Loucy (cell line): ENCODE data around the gene ZNF423.

Source experiments
- H2AFZ ChIP-seq: fragments of 200-600 bp; sonication (generic); 2 replicates; pipeline ENCODE4 v1.6.0; 2016; ENCODE audit warnings: antibody characterized with exemption, mild to moderate bottlenecking, low read length, moderate library complexity
- H3F3A ChIP-seq: fragments of 200-600 bp; 2 replicates; pipeline ENCODE4 v1.6.0; 2016; ENCODE audit warnings: antibody characterized with exemption, low read depth, mild to moderate bottlenecking
- H3K27me3 ChIP-seq: fragments of 200-600 bp; sonication (generic); 2 replicates; pipeline ENCODE4 v1.6.1; 2014; ENCODE audit warnings: low read length, mild to moderate bottlenecking; ENCODE audit not compliant: insufficient read depth, poor library complexity, severe bottlenecking
- H3K36me3 ChIP-seq: fragments of 200-600 bp; sonication (generic); 2 replicates; pipeline ENCODE4 v1.6.1; 2016; ENCODE audit warnings: low read length; ENCODE audit not compliant: insufficient read depth
- H3K4me1 ChIP-seq: fragments of 200-600 bp; sonication (generic); 2 replicates; pipeline ENCODE4 v1.5.1; 2014; ENCODE audit warnings: low read length, mild to moderate bottlenecking; ENCODE audit not compliant: insufficient read depth, poor library complexity, severe bottlenecking
- H3K4me2 ChIP-seq: fragments of 200-600 bp; sonication (generic); 2 replicates; pipeline ENCODE4 v1.6.0; 2014; ENCODE audit warnings: antibody characterized with exemption, low read length, low read depth, mild to moderate bottlenecking; ENCODE audit not compliant: poor library complexity, severe bottlenecking
- H3K4me3 ChIP-seq: fragments of 200-600 bp; sonication (generic); 2 replicates; pipeline ENCODE4 v1.5.1; 2014; ENCODE audit warnings: low read length, mild to moderate bottlenecking, mixed read lengths; ENCODE audit not compliant: poor library complexity, severe bottlenecking
- H3K79me2 ChIP-seq: fragments of 200-600 bp; sonication (generic); 2 replicates; pipeline ENCODE4 v1.6.1; 2014; ENCODE audit warnings: low read length; ENCODE audit not compliant: insufficient read depth
- H3K9ac ChIP-seq: fragments of 200-600 bp; sonication (generic); 2 replicates; pipeline ENCODE4 v1.6.0; 2014; ENCODE audit warnings: mild to moderate bottlenecking, low read depth, low read length, moderate library complexity; ENCODE audit not compliant: poor library complexity, severe bottlenecking
- H3K9me2 ChIP-seq: fragments of 200-600 bp; sonication (generic); replicated peaks from 2 replicates; pipeline ENCODE4 v1.6.1; 2016; ENCODE audit warnings: low read depth, low read length, mixed read lengths
- H3K9me3 ChIP-seq: fragments of 200-600 bp; sonication (generic); 2 replicates; pipeline ENCODE4 v1.6.1; 2014; ENCODE audit warnings: mild to moderate bottlenecking, antibody characterized with exemption, low read length, low read depth; ENCODE audit not compliant: insufficient read depth
- H4K20me1 ChIP-seq: fragments of 200-600 bp; sonication (generic); 2 replicates; pipeline ENCODE4 v1.6.0; 2014; ENCODE audit warnings: antibody characterized with exemption, low read length, mild to moderate bottlenecking; ENCODE audit not compliant: insufficient read depth, poor library complexity, severe bottlenecking
- CTCF ChIP-seq: fragments of 200-600 bp; sonication (generic); conservative IDR thresholded peaks from 2 replicates; pipeline ENCODE4 v1.5.1; 2014; ENCODE audit warnings: mild to moderate bottlenecking, antibody characterized with exemption, low read length
- EZH2phosphoT487 ChIP-seq: fragments of 200-600 bp; IDR thresholded peaks from 2 replicates; pipeline ENCODE4 v1.6.1; 2018; ENCODE audit warnings: antibody characterized with exemption, mild to moderate bottlenecking, moderate library complexity, borderline replicate concordance

Gene ZNF423

GRCh38 chr16:49547448-49547847 lies 308.5 kb downstream of the ZNF423 start:
- TF ChIP-seq CTCF, result no peak
- H3K4me2 ChIP-seq, result no peak overlapping the region
- H2AFZ ChIP-seq, result no peak overlapping the region
- no peaks in the 10 kb centered on the region for H3K36me3 ChIP-seq
- H3K4me3 ChIP-seq, result no peak overlapping the region
- no peaks in the 10 kb centered on the region for H3K9me3 ChIP-seq
- no peaks in the 10 kb centered on the region for H3K27me3 ChIP-seq
- H3K4me1 ChIP-seq, result peaks cover 12% of the 10 kb centered on the region
- no peaks in the 10 kb centered on the region for H3F3A ChIP-seq
- no peaks in the 10 kb centered on the region for H3K9me2 ChIP-seq
- H4K20me1 ChIP-seq, result no peaks in the 10 kb centered on the region
- H3K79me2 ChIP-seq, result no peaks in the 10 kb centered on the region
- no peak overlapping the region for H3K9ac ChIP-seq

- Histone ChIP-seq H3K4me2 (no peak overlapping the region), H3K79me2 (no peaks in the 10 kb centered on the region), H3K27me3 (no peaks in the 10 kb centered on the region)
Measured at GRCh38 chr16:49546735-49547134, 309.2 kb downstream of the ZNF423 start.

GRCh38 chr16:49545741-49546448 lies 310.0 kb downstream of the ZNF423 start:
- Histone ChIP-seq H4K20me1 (no peaks in the 10 kb centered on the region), H3K36me3 (no peaks in the 10 kb centered on the region), H3K9ac (no peak overlapping the region), H3K79me2 (no peaks in the 10 kb centered on the region), H3K27me3 (no peaks in the 10 kb centered on the region), H3K4me3 (no peak overlapping the region), H3K4me2 (no peak overlapping the region), H3K9me2 (no peaks in the 10 kb centered on the region), H3K4me1 (peaks cover 9% of the 10 kb centered on the region), H3F3A (no peaks in the 10 kb centered on the region), H2AFZ (no peak overlapping the region), H3K9me3 (no peaks in the 10 kb centered on the region)
- no peak for TF ChIP-seq CTCF
- TF ChIP-seq EZH2phosphoT487, result no peak

More at GRCh38 chr16:49546735-49547134, 309.2 kb downstream of the ZNF423 start:
- Histone ChIP-seq H3F3A (no peaks in the 10 kb centered on the region), H3K9me2 (no peaks in the 10 kb centered on the region), H3K4me3 (no peak overlapping the region), H3K9me3 (no peaks in the 10 kb centered on the region), H2AFZ (no peak overlapping the region), H3K4me1 (peaks cover 12% of the 10 kb centered on the region), H3K9ac (no peak overlapping the region), H3K36me3 (no peaks in the 10 kb centered on the region), H4K20me1 (no peaks in the 10 kb centered on the region)
- no peak for TF ChIP-seq EZH2phosphoT487
- TF ChIP-seq CTCF, result no peak
